ENCODE data around the gene CACNB4.
"Not testable (repeated sequence)": the region's sequence is repeated elsewhere in the genome, so short reads cannot be mapped to it uniquely, and the experiment has no call there.

Gene CACNB4

GRCh38 chr2:152050915-152051314 is 47.9 kb downstream of the CACNB4 start:
- DNase-seq (ENCODE audit: low read depth) = no peak

- no peak for DNase-seq (ENCODE audit: low read depth)
These were observed 48.5 kb downstream of the CACNB4 start for GRCh38 chr2:152050341-152050740.

GRCh38 chr2:152049541-152049940 is 49.3 kb downstream of the CACNB4 start:
- DNase-seq (ENCODE audit: low read depth) = no peak

GRCh38 chr2:152047824-152048471 is 50.9 kb downstream of the CACNB4 start:
- DNase-seq (ENCODE audit: low read depth) = no peak

- DNase-seq (ENCODE audit: low read depth) = no peak
These were observed 51.9 kb downstream of the CACNB4 start for GRCh38 chr2:152046940-152047339.

- no peak for DNase-seq (ENCODE audit: low read depth)
These were observed 55.9 kb downstream of the CACNB4 start for GRCh38 chr2:152042636-152043615.

- no peak for DNase-seq (ENCODE audit: low read depth)
These were observed 60.3 kb downstream of the CACNB4 start for GRCh38 chr2:152038441-152038958.

- DNase-seq (ENCODE audit: low read depth) = no peak
These were observed 61.0 kb downstream of the CACNB4 start for GRCh38 chr2:152037743-152038435.

- peak; percentile 10 for DNase-seq (ENCODE audit: low read depth)
These were observed 62.0 kb downstream of the CACNB4 start for GRCh38 chr2:152036611-152037469.

GRCh38 chr2:152034257-152034801 is 64.5 kb downstream of the CACNB4 start:
- DNase-seq (ENCODE audit: low read depth) = no peak

- no peak for DNase-seq (ENCODE audit: low read depth)
These were observed 65.6 kb downstream of the CACNB4 start for GRCh38 chr2:152033011-152033925.

- DNase-seq (ENCODE audit: low read depth) = no peak
These were observed 67.0 kb downstream of the CACNB4 start for GRCh38 chr2:152031747-152032306.

- DNase-seq (ENCODE audit: low read depth) = not testable (repeated sequence)
These were observed 68.1 kb downstream of the CACNB4 start for GRCh38 chr2:152030596-152031328.

- no peak for DNase-seq (ENCODE audit: low read depth)
These were observed 70.5 kb downstream of the CACNB4 start for GRCh38 chr2:152028182-152028862.

GRCh38 chr2:152025678-152026287 is 73.1 kb downstream of the CACNB4 start:
- DNase-seq (ENCODE audit: low read depth) = peak; percentile 45

- DNase-seq (ENCODE audit: low read depth) = no peak
These were observed 74.4 kb downstream of the CACNB4 start for GRCh38 chr2:152024477-152024876.

GRCh38 chr2:152022090-152022489 is 76.8 kb downstream of the CACNB4 start:
- no peak for DNase-seq (ENCODE audit: low read depth)

GRCh38 chr2:152021001-152021400 is 77.8 kb downstream of the CACNB4 start:
- not testable (repeated sequence) for DNase-seq (ENCODE audit: low read depth)
